Measurements from ENCODE around the gene FKTN. TPM values are rescaled to one million over a fixed set of nuclear protein-coding genes. Genes with fewer than 3 reads are reported as not detected.
"Not testable (repeated sequence)": the region's sequence is repeated elsewhere in the genome, so short reads cannot be mapped to it uniquely, and the experiment has no call there.

Gene FKTN
- polyA plus RNA-seq (2014; cell fraction: cytosol; rRNA removed): 12.5 and 46.2 TPM in 2 replicates
- 11.4 and 16.6 TPM in 2 replicates for polyA plus RNA-seq (2014; cell fraction: nucleus; rRNA removed)

GRCh38 chr9:105557804-105558610 lies at the start of gene FKTN:
Gene FKTN, plus strand, starts transcription at chr9:105558131. Its CDS starts 16,902 bp downstream, at chr9:105575033.
- peak; percentile 83 for DNase-seq (ENCODE audit: low spot score)

GRCh38 chr9:105508530-105508929 lies 49.4 kb upstream of the FKTN start:
- no peak for DNase-seq (ENCODE audit: low spot score)

- no peak for DNase-seq (ENCODE audit: low spot score)
Observed at GRCh38 chr9:105510024-105510423, 47.9 kb upstream of the FKTN start.

GRCh38 chr9:105511446-105511845 lies 46.5 kb upstream of the FKTN start:
- no peak for DNase-seq (ENCODE audit: low spot score)

- no peak for DNase-seq (ENCODE audit: low spot score)
Observed at GRCh38 chr9:105515811-105516413, 42.0 kb upstream of the FKTN start.

GRCh38 chr9:105519710-105520369 lies 38.1 kb upstream of the FKTN start:
- peak; percentile 3 for DNase-seq (ENCODE audit: low spot score)

- not testable (repeated sequence) for DNase-seq (ENCODE audit: low spot score)
Observed at GRCh38 chr9:105520992-105521391, 36.9 kb upstream of the FKTN start.

GRCh38 chr9:105522618-105523385 lies 35.1 kb upstream of the FKTN start:
- not testable (repeated sequence) for DNase-seq (ENCODE audit: low spot score)

- no peak for DNase-seq (ENCODE audit: low spot score)
Observed at GRCh38 chr9:105531530-105531929, 26.4 kb upstream of the FKTN start.

GRCh38 chr9:105535920-105536668 lies 21.8 kb upstream of the FKTN start:
- DNase-seq (ENCODE audit: low spot score): no peak

GRCh38 chr9:105539452-105539851 lies 18.5 kb upstream of the FKTN start:
- no peak for DNase-seq (ENCODE audit: low spot score)

GRCh38 chr9:105541838-105542237 lies 16.1 kb upstream of the FKTN start:
- no peak for DNase-seq (ENCODE audit: low spot score)

GRCh38 chr9:105554042-105554441 lies 3.9 kb upstream of the FKTN start:
- no peak for DNase-seq (ENCODE audit: low spot score)

GRCh38 chr9:105572455-105572854 lies 14.5 kb downstream of the FKTN start:
- DNase-seq (ENCODE audit: low spot score): no peak

GRCh38 chr9:105579952-105580351 lies 22.0 kb downstream of the FKTN start:
- DNase-seq (ENCODE audit: low spot score): not testable (repeated sequence)

- DNase-seq (ENCODE audit: low spot score): not testable (repeated sequence)
Observed at GRCh38 chr9:105581550-105581949, 23.6 kb downstream of the FKTN start.

GRCh38 chr9:105593145-105593544 lies 35.2 kb downstream of the FKTN start:
- no peak for DNase-seq (ENCODE audit: low spot score)

- DNase-seq (ENCODE audit: low spot score): peak; percentile 29
Observed at GRCh38 chr9:105608721-105609598, 51.0 kb downstream of the FKTN start.

- DNase-seq (ENCODE audit: low spot score): no peak
Observed at GRCh38 chr9:105621001-105621400, 63.1 kb downstream of the FKTN start.

GRCh38 chr9:105625088-105625487 lies 67.2 kb downstream of the FKTN start:
- no peak for DNase-seq (ENCODE audit: low spot score)
